CD8-positive, alpha-beta memory T cell (primary cell): Measurements from ENCODE around the gene NHS. TPM values are rescaled to one million over a fixed set of nuclear protein-coding genes. Genes with fewer than 3 reads are reported as not detected.
"Not testable (repeated sequence)": the region's sequence is repeated elsewhere in the genome, so short reads cannot be mapped to it uniquely, and the experiment has no call there.

Source experiments
- CTCF ChIA-PET: fragments of 350-600 bp; sonication (Branson Sonifier 250); formaldehyde crosslinking; loops from one replicate; lab custom pipeline; 2021; ENCODE audit warnings: antibody characterized with exemption; lab: Charles Lee
- POLR2A ChIA-PET: fragments of 350-600 bp; sonication (Branson Sonifier 250); formaldehyde crosslinking; loops from one replicate; lab custom pipeline; 2021; ENCODE audit warnings: antibody characterized with exemption; lab: Charles Lee
- DNase-seq, 5 donors: peaks; one replicate each; pipeline versions ENCODE4 v3.0.0 to v3.0.0-alpha.2; 2020 to 2022; ENCODE audit warnings: mixed read lengths in 1 of 5
- H3K27ac ChIP-seq: one replicate; pipeline ENCODE4 v1.7.0; 2013; ENCODE audit warnings: low read depth, mild to moderate bottlenecking, low read length, moderate library complexity
- H3K27me3 ChIP-seq: 2 replicates; pipeline ENCODE4 v1.7.0; 2013; ENCODE audit warnings: low read length, mild to moderate bottlenecking; ENCODE audit not compliant: insufficient read depth, poor library complexity, severe bottlenecking
- H3K36me3 ChIP-seq: 2 replicates; pipeline ENCODE4 v1.7.0; 2013; ENCODE audit warnings: mild to moderate bottlenecking, low read length, moderate library complexity; ENCODE audit not compliant: insufficient read depth
- H3K4me1 ChIP-seq: 2 replicates; pipeline ENCODE4 v1.7.0; 2013; ENCODE audit warnings: mild to moderate bottlenecking, low read length, moderate library complexity; ENCODE audit not compliant: insufficient read depth
- H3K4me3 ChIP-seq: 2 replicates; pipeline ENCODE4 v1.7.0; 2013; ENCODE audit warnings: mild to moderate bottlenecking, low read length
- H3K9me3 ChIP-seq: 2 replicates; pipeline ENCODE4 v1.7.0; 2013; ENCODE audit warnings: mild to moderate bottlenecking, low read length
- H3K27ac Mint-ChIP-seq, 8 donors: one replicate each; pipeline ENCODE4 v1.8.0; 2020 to 2021; ENCODE audit warnings: mixed read lengths in 8 of 8, mild to moderate bottlenecking in 6 of 8, inconsistent platforms in 3 of 8, moderate library complexity in 3 of 8
- H3K27me3 Mint-ChIP-seq, 2 donors: one replicate each; pipeline ENCODE4 v1.8.0; 2020 to 2021; ENCODE audit warnings: mixed read lengths in 2 of 2, mild to moderate bottlenecking in 1 of 2, moderate library complexity in 1 of 2
- H3K36me3 Mint-ChIP-seq, 3 donors: one replicate each; pipeline ENCODE4 v1.8.0; 2020 to 2021; ENCODE audit warnings: mixed read lengths in 3 of 3, inconsistent platforms in 1 of 3, mild to moderate bottlenecking in 1 of 3
- H3K4me1 Mint-ChIP-seq, 3 donors: one replicate each; pipeline ENCODE4 v1.8.0; 2020 to 2021; ENCODE audit warnings: mixed read lengths in 3 of 3, inconsistent platforms in 1 of 3, mild to moderate bottlenecking in 1 of 3
- H3K4me3 Mint-ChIP-seq, 7 donors: one replicate each; pipeline ENCODE4 v1.8.0; 2020 to 2021; ENCODE audit warnings: mixed read lengths in 7 of 7, mild to moderate bottlenecking in 6 of 7, moderate library complexity in 4 of 7, inconsistent platforms in 2 of 7
- H3K9me3 Mint-ChIP-seq, 5 donors: one replicate each; pipeline ENCODE4 v1.8.0; 2020 to 2022; ENCODE audit warnings: mixed read lengths in 5 of 5, mild to moderate bottlenecking in 3 of 5, moderate library complexity in 2 of 5, inconsistent platforms in 1 of 5
- polyA plus RNA-seq: library from polyadenylated mRNA; unstranded; fragments of 300-500 nt; fragmentation: Illumina TruSeq; gene quantifications from one replicate; pipeline ENCODE4 v1.2.3, GENCODE V29; 2021
- total RNA-seq, 2 experiments: library from RNA; stranded (reverse); gene quantifications; one replicate each; pipeline ENCODE4 v1.2.3, GENCODE V29; 2021

The NHS gene
- total and polyA plus RNA-seq, 3 experiments from 2014 or later = 9.6 to 11.3 TPM; not detected in 1

GRCh38 chrX:17441965-17442364, 67.0 kb downstream of the NHS start:
- Histone ChIP-seq H3K27ac (no peak overlapping the region), H3K27me3 (no peaks in the 10 kb centered on the region), H3K4me1 (no peaks in the 10 kb centered on the region), H3K4me3 (no peak overlapping the region), H3K36me3 (no peaks in the 10 kb centered on the region), H3K9me3 (no peaks in the 10 kb centered on the region)
- H3K27ac Mint-ChIP-seq = no peak overlapping the region
- H3K27me3 Mint-ChIP-seq = peaks cover 0 to 2% of the 10 kb centered on the region in 2 donors
- no peaks in the 10 kb centered on the region for H3K36me3 Mint-ChIP-seq
- H3K4me1 Mint-ChIP-seq = no peaks in the 10 kb centered on the region
- POLR2A ChIA-PET = no interaction called here
- H3K4me3 Mint-ChIP-seq = no peak overlapping the region
- H3K9me3 Mint-ChIP-seq = peaks cover 0 to 4% (median 0%) of the 10 kb centered on the region in 5 donors
- CTCF ChIA-PET = no interaction called here
- no peak for DNase-seq

- CTCF ChIA-PET = no interaction called here
- no peaks in the 10 kb centered on the region for H3K4me1 ChIP-seq
- no peaks in the 10 kb centered on the region for H3K36me3 ChIP-seq
- H3K27me3 ChIP-seq = no peaks in the 10 kb centered on the region
- Mint-ChIP-seq H3K4me1 (no peaks in the 10 kb centered on the region), H3K9me3 (peaks cover 0 to 4% (median 0%) of the 10 kb centered on the region in 5 donors), H3K27ac (no peak overlapping the region), H3K27me3 (peaks cover 0 to 2% of the 10 kb centered on the region in 2 donors), H3K36me3 (no peaks in the 10 kb centered on the region), H3K4me3 (no peak overlapping the region)
- no peak for DNase-seq
- H3K27ac ChIP-seq = no peak overlapping the region
- POLR2A ChIA-PET = no interaction called here
- H3K9me3 ChIP-seq = no peaks in the 10 kb centered on the region
- H3K4me3 ChIP-seq = no peak overlapping the region
Measured at GRCh38 chrX:17442898-17443297, 67.9 kb downstream of the NHS start.

GRCh38 chrX:17443556-17443955, 68.6 kb downstream of the NHS start:
- no peaks in the 10 kb centered on the region for H3K27me3 ChIP-seq
- no peaks in the 10 kb centered on the region for H3K4me1 Mint-ChIP-seq
- H3K4me3 Mint-ChIP-seq = no peak overlapping the region
- ChIA-PET POLR2A (no interaction called here), CTCF (no interaction called here)
- no peak overlapping the region for H3K27ac ChIP-seq
- DNase-seq = no peak
- H3K4me1 ChIP-seq = no peaks in the 10 kb centered on the region
- no peak overlapping the region for H3K27ac Mint-ChIP-seq
- H3K36me3 ChIP-seq = no peaks in the 10 kb centered on the region
- no peaks in the 10 kb centered on the region for H3K9me3 ChIP-seq
- H3K27me3 Mint-ChIP-seq = peaks cover 0 to 2% of the 10 kb centered on the region in 2 donors
- no peak overlapping the region for H3K4me3 ChIP-seq
- peaks cover 0 to 4% (median 0%) of the 10 kb centered on the region in 5 donors for H3K9me3 Mint-ChIP-seq
- no peaks in the 10 kb centered on the region for H3K36me3 Mint-ChIP-seq

GRCh38 chrX:17446269-17446668, 71.3 kb downstream of the NHS start:
- H3K36me3 Mint-ChIP-seq, H3K27ac Mint-ChIP-seq: not testable (repeated sequence)

GRCh38 chrX:17448188-17448587, 73.2 kb downstream of the NHS start:
- Mint-ChIP-seq H3K4me1 (no peaks in the 10 kb centered on the region), H3K9me3 (peaks cover 0 to 2% (median 0%) of the 10 kb centered on the region in 5 donors), H3K4me3 (no peak overlapping the region), H3K27me3 (no peaks in the 10 kb centered on the region), H3K36me3 (no peaks in the 10 kb centered on the region), H3K27ac (no peak overlapping the region)
- no peak for DNase-seq
- ChIA-PET POLR2A (no interaction called here), CTCF (no interaction called here)
- Histone ChIP-seq H3K27ac (no peak overlapping the region), H3K9me3 (no peaks in the 10 kb centered on the region), H3K36me3 (no peaks in the 10 kb centered on the region), H3K4me3 (no peak overlapping the region), H3K4me1 (no peaks in the 10 kb centered on the region), H3K27me3 (no peaks in the 10 kb centered on the region)

More at GRCh38 chrX:17446269-17446668, 71.3 kb downstream of the NHS start:
- H3K9me3 ChIP-seq, DNase-seq, H3K36me3 ChIP-seq, H3K4me3 Mint-ChIP-seq, H3K4me3 ChIP-seq, POLR2A ChIA-PET, H3K4me1 Mint-ChIP-seq, H3K27me3 ChIP-seq, H3K9me3 Mint-ChIP-seq, H3K27ac ChIP-seq, H3K4me1 ChIP-seq, H3K27me3 Mint-ChIP-seq, CTCF ChIA-PET: not testable (repeated sequence)

GRCh38 chrX:17449866-17450265, 74.9 kb downstream of the NHS start:
- Mint-ChIP-seq H3K27me3 (peaks cover 0 to 2% of the 10 kb centered on the region in 2 donors), H3K27ac (no peak overlapping the region), H3K36me3 (no peaks in the 10 kb centered on the region), H3K4me3 (no peak overlapping the region), H3K4me1 (no peaks in the 10 kb centered on the region), H3K9me3 (peaks cover 0 to 2% (median 0%) of the 10 kb centered on the region in 5 donors)
- ChIA-PET POLR2A (no interaction called here), CTCF (no interaction called here)
- Histone ChIP-seq H3K36me3 (no peaks in the 10 kb centered on the region), H3K4me1 (no peaks in the 10 kb centered on the region), H3K27ac (no peak overlapping the region), H3K27me3 (no peaks in the 10 kb centered on the region), H3K4me3 (no peak overlapping the region), H3K9me3 (no peaks in the 10 kb centered on the region)
- DNase-seq = no peak

GRCh38 chrX:17453788-17454187, 78.8 kb downstream of the NHS start:
- H3K4me1 ChIP-seq = no peaks in the 10 kb centered on the region
- H3K9me3 ChIP-seq = no peaks in the 10 kb centered on the region
- Mint-ChIP-seq H3K27me3 (peaks cover 0 to 8% of the 10 kb centered on the region in 2 donors), H3K4me3 (no peak overlapping the region), H3K36me3 (no peaks in the 10 kb centered on the region), H3K27ac (no peak overlapping the region), H3K4me1 (no peaks in the 10 kb centered on the region), H3K9me3 (peaks cover 0 to 3% (median 0%) of the 10 kb centered on the region in 5 donors)
- no peak overlapping the region for H3K27ac ChIP-seq
- H3K27me3 ChIP-seq = no peaks in the 10 kb centered on the region
- ChIA-PET CTCF (no interaction called here), POLR2A (no interaction called here)
- H3K4me3 ChIP-seq = no peak overlapping the region
- no peaks in the 10 kb centered on the region for H3K36me3 ChIP-seq
- no peak for DNase-seq

- Histone ChIP-seq H3K27ac (no peak overlapping the region), H3K4me3 (no peak overlapping the region), H3K36me3 (no peaks in the 10 kb centered on the region), H3K4me1 (no peaks in the 10 kb centered on the region), H3K27me3 (no peaks in the 10 kb centered on the region), H3K9me3 (no peaks in the 10 kb centered on the region)
- CTCF ChIA-PET = no interaction called here
- H3K4me3 Mint-ChIP-seq = no peak overlapping the region
- no peak for DNase-seq
- H3K4me1 Mint-ChIP-seq = no peaks in the 10 kb centered on the region
- no peak overlapping the region for H3K27ac Mint-ChIP-seq
- POLR2A ChIA-PET = no interaction called here
- no peaks in the 10 kb centered on the region for H3K36me3 Mint-ChIP-seq
- H3K27me3 Mint-ChIP-seq = peaks cover 0 to 8% of the 10 kb centered on the region in 2 donors
- H3K9me3 Mint-ChIP-seq = peaks cover 0 to 3% (median 0%) of the 10 kb centered on the region in 5 donors
Measured at GRCh38 chrX:17456526-17456925, 81.5 kb downstream of the NHS start.
